ENCODE data around the gene MRPL21. TPM values are rescaled to one million over a fixed set of nuclear protein-coding genes. Genes with fewer than 3 reads are reported as not detected.

The MRPL21 gene
- total RNA-seq, 1 experiment from 2014 or later, result 179 TPM

DNA sequence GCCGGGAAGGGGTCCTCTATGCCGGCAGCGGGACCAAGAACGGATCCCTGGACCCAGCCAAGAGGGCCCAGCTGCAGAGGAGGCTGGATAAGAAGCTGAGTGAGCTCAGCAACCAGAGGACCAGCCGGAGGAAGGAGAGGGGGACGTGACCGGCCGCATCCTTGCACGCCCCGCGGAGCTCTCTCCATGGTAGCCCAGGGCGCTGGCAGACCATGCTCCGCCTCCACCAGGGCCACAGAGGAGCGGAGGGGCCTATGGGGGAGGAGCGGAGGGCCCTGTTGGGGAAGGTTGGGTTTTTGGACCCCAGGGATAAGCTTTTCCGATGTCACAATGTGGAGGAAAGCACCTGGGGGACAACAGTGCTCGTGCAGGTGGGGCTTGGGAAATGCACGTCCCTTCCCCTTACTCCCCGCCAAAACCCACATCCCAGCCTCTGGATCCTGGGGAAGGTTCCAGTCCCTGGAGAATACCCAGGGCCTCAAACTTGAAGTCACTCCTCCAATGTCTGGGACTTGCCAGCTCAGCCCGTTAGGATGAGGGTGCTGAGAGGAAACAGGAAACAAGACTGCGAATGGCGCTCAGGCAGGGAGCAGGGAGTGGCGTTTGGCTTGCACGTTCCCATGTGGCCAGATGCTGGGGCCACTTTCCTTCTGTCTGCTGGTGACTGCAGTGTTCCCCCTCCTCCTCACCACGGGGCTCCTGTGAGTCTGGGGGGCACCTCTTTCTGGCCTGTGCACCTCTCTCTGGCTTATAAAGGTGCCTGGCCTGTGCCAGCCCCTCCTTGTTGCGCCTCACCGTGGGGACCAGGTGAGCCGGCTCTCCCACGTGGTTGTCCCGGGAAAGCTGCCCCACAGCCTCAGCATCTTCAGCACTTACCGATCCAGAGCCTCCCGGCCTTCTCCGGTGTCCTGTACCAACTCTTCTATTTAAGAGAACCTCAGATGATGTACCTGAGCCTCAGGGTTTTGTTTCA is 36.2 kb upstream of the MRPL21 start:
- no peak for DNase-seq
- intact Hi-C loops (cut with micrococcal nuclease; ENCODE audit: unreplicated experiment), result loop anchor here (2.0 kb wide), 1 partner anchor 39 kb away; no protein-coding TSS in a partner anchor
- CTCF ChIA-PET, result interaction anchor here (0.6 to 0.7 kb wide), 2 partner anchors 11 to 53 kb away, joined by 3 to 4 read pairs; no protein-coding TSS in a partner anchor
- Histone ChIP-seq H3K4me1 (no peaks in the 10 kb centered on the region), H3K27me3 (replicated peaks; ENCODE audit: control insufficient read depth, insufficient read depth, low read length) (no peaks in the 10 kb centered on the region), H3K9me3 (no peaks in the 10 kb centered on the region), H3K4me3 (ENCODE audit: low read depth, low read length) (no peak overlapping the region), H3K36me3 (ENCODE audit: control insufficient read depth, insufficient read depth, low read length) (peaks cover 7% of the 10 kb centered on the region)
- no peaks in the 10 kb centered on the region for H3K27me3 Mint-ChIP-seq (ENCODE audit: insufficient read depth, unreplicated experiment)
- H3K36me3 Mint-ChIP-seq (ENCODE audit: insufficient read depth, unreplicated experiment), result peaks cover 41% of the 10 kb centered on the region
- H3K4me1 Mint-ChIP-seq (ENCODE audit: low read depth, unreplicated experiment), result no peaks in the 10 kb centered on the region
- POLR2A ChIA-PET, result no interaction called here
- H3K4me3 Mint-ChIP-seq (ENCODE audit: unreplicated experiment), result no peak overlapping the region
- no peak overlapping the region for H3K27ac Mint-ChIP-seq (ENCODE audit: unreplicated experiment)
- no TSS peak for BruUV-seq (replicated peaks)
- no peak for TF ChIP-seq CTCF (IDR thresholded peaks at IDR 0.05; ENCODE audit: insufficient read depth in 1 of 2, low read depth in 1 of 2, low read length in 1 of 2, severe bottlenecking in 1 of 2, unreplicated experiment in 1 of 2)
- H3K9me3 Mint-ChIP-seq (ENCODE audit: unreplicated experiment), result no peaks in the 10 kb centered on the region

DNA sequence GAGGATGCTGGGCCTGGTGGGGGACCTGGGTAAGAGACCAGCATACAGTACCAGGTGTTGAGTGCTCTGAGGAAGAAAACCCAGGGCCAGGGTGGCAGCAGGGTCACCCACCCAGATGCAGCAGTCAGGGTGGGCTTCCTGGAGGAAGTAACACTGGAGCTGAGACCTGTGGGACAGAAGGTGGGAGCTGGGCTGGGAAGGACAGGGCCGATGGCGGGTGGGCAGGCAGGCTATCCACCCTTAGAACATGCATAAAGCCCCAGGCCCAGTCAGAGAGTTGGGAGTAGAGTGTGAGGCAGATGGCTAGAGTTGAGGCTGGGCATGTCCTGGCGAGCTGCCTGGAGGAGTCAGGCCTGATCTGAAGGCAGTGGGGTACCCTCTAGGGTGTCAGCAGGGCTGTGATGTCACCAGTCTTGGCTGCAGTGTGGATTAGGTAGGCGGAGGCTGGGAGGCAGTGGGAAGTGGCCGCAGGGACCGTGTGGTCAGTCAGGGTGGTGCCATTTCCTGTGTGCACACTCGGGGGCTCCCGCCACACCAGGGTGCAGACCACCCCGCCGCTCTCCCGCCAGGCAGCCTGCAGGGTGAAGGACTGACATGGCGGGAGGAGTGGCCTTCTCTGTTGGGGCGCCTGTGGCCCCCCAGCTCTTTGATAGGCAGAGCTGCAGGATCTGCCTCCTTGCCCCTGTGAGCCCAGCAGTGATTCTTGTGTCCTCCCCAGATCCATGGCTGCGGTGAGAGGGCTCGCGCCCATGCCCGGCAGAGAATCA is 35.4 kb upstream of the MRPL21 start:
- H3K4me1 ChIP-seq, result no peaks in the 10 kb centered on the region
- TF ChIP-seq CTCF (IDR thresholded peaks at IDR 0.05; ENCODE audit: insufficient read depth in 1 of 2, low read depth in 1 of 2, low read length in 1 of 2, severe bottlenecking in 1 of 2, unreplicated experiment in 1 of 2), result no peak
- H3K9me3 ChIP-seq, result no peaks in the 10 kb centered on the region
- no TSS peak for BruUV-seq (replicated peaks)
- CTCF ChIA-PET, result interaction anchor here (0.6 to 0.7 kb wide), 2 partner anchors 12 to 54 kb away, joined by 3 to 4 read pairs; no protein-coding TSS in a partner anchor
- POLR2A ChIA-PET, result no interaction called here
- H3K36me3 Mint-ChIP-seq (ENCODE audit: insufficient read depth, unreplicated experiment), result peaks cover 41% of the 10 kb centered on the region
- H3K4me3 ChIP-seq (ENCODE audit: low read depth, low read length), result no peak overlapping the region
- no peak overlapping the region for H3K4me3 Mint-ChIP-seq (ENCODE audit: unreplicated experiment)
- intact Hi-C loops (cut with micrococcal nuclease; ENCODE audit: unreplicated experiment), result no loop called here
- no peaks in the 10 kb centered on the region for H3K4me1 Mint-ChIP-seq (ENCODE audit: low read depth, unreplicated experiment)
- H3K27me3 Mint-ChIP-seq (ENCODE audit: insufficient read depth, unreplicated experiment), result no peaks in the 10 kb centered on the region
- H3K9me3 Mint-ChIP-seq (ENCODE audit: unreplicated experiment), result no peaks in the 10 kb centered on the region
- no peak for DNase-seq
- H3K27me3 ChIP-seq (replicated peaks; ENCODE audit: control insufficient read depth, insufficient read depth, low read length), result no peaks in the 10 kb centered on the region
- H3K27ac Mint-ChIP-seq (ENCODE audit: unreplicated experiment), result no peak overlapping the region
- peaks cover 7% of the 10 kb centered on the region for H3K36me3 ChIP-seq (ENCODE audit: control insufficient read depth, insufficient read depth, low read length)

GRCh38 chr11:68938088-68938487 is 34.5 kb upstream of the MRPL21 start:
- BruUV-seq (replicated peaks), result no TSS peak
- intact Hi-C loops (cut with micrococcal nuclease; ENCODE audit: unreplicated experiment), result no loop called here
- Mint-ChIP-seq H3K27ac (ENCODE audit: unreplicated experiment) (no peak overlapping the region), H3K36me3 (ENCODE audit: insufficient read depth, unreplicated experiment) (peaks cover 45% of the 10 kb centered on the region), H3K4me1 (ENCODE audit: low read depth, unreplicated experiment) (no peaks in the 10 kb centered on the region), H3K9me3 (ENCODE audit: unreplicated experiment) (no peaks in the 10 kb centered on the region), H3K27me3 (ENCODE audit: insufficient read depth, unreplicated experiment) (no peaks in the 10 kb centered on the region), H3K4me3 (ENCODE audit: unreplicated experiment) (no peak overlapping the region)
- Histone ChIP-seq H3K36me3 (ENCODE audit: control insufficient read depth, insufficient read depth, low read length) (peaks cover 7% of the 10 kb centered on the region), H3K4me3 (ENCODE audit: low read depth, low read length) (no peak overlapping the region), H3K4me1 (no peaks in the 10 kb centered on the region), H3K9me3 (no peaks in the 10 kb centered on the region), H3K27me3 (replicated peaks; ENCODE audit: control insufficient read depth, insufficient read depth, low read length) (no peaks in the 10 kb centered on the region)
- TF ChIP-seq CTCF (IDR thresholded peaks at IDR 0.05; ENCODE audit: insufficient read depth in 1 of 2, low read depth in 1 of 2, low read length in 1 of 2, severe bottlenecking in 1 of 2, unreplicated experiment in 1 of 2), result no peak
- ChIA-PET POLR2A (no interaction called here), CTCF (no interaction called here)
- DNase-seq, result no peak
